HL-60 (cell line): Measurements from ENCODE around the gene KCNJ1.

ENCODE experiments used
- CTCF ChIP-seq: IDR thresholded peaks from one replicate; pipeline ENCODE4 v1.5.1; 2011; ENCODE audit warnings: low read length, control low read depth, inconsistent platforms; ENCODE audit not compliant: insufficient read depth
- REST ChIP-seq: IDR thresholded peaks from 2 replicates; pipeline ENCODE4 v1.6.1; 2012; ENCODE audit warnings: low read depth; ENCODE audit not compliant: insufficient replicate concordance

- TF ChIP-seq CTCF (peak; percentile 76), REST (no peak)
Measured at GRCh38 chr11:128831174-128832120, 35.6 kb downstream of the KCNJ1 start.
